Activated T-helper 2 cell treated with anti-CD3 and anti-CD28 coated beads, Interferon-gamma antibody, Interleukin-2, Interleukin-4, amounts not matched to agents 10 μg/mL and 5 μg/mL and 100 μg/mL, durations not matched to agents 14 hours and 24 hours and 36 hours (primary cell): ENCODE results near the gene CRYGA. TPM values are rescaled to one million over a fixed set of nuclear protein-coding genes. Genes with fewer than 3 reads are reported as not detected.
A peak's percentile ranks its signal among the peaks of the same experiment; 100 is the strongest.
"Not testable (repeated sequence)": the region's sequence is repeated elsewhere in the genome, so short reads cannot be mapped to it uniquely, and the experiment has no call there.

Experiments used
- DNase-seq: peaks from one replicate; pipeline ENCODE4 v3.0.0; 2021; ENCODE audit warnings: low spot score
- H3K27ac Mint-ChIP-seq: one replicate; pipeline ENCODE4 v1.8.0; 2021; ENCODE audit warnings: mixed read lengths
- H3K27me3 Mint-ChIP-seq: one replicate; pipeline ENCODE4 v1.8.0; 2021; ENCODE audit warnings: low read depth, mixed read lengths
- H3K36me3 Mint-ChIP-seq: one replicate; pipeline ENCODE4 v1.8.0; 2021; ENCODE audit warnings: low read depth, mixed read lengths
- H3K4me1 Mint-ChIP-seq: one replicate; pipeline ENCODE4 v1.8.0; 2021; ENCODE audit warnings: low read depth, mixed read lengths
- H3K4me3 Mint-ChIP-seq: one replicate; pipeline ENCODE4 v1.8.0; 2021; ENCODE audit warnings: low read depth, mild to moderate bottlenecking, moderate library complexity, mixed read lengths
- H3K9me3 Mint-ChIP-seq: one replicate; pipeline ENCODE4 v1.8.0; 2021; ENCODE audit warnings: mixed read lengths
- intact Hi-C: fragments of 100-400 bp; cut with micrococcal nuclease; formaldehyde crosslinking; loops from one replicate; pipeline ENCODE4 v1.15.1; 2023
- total RNA-seq: library from RNA; stranded (reverse); gene quantifications from 2 replicates; pipeline ENCODE4 v1.2.3, GENCODE V29; 2022

The CRYGA gene
- total RNA-seq, 1 donor from 2014 or later: not detected

DNA sequence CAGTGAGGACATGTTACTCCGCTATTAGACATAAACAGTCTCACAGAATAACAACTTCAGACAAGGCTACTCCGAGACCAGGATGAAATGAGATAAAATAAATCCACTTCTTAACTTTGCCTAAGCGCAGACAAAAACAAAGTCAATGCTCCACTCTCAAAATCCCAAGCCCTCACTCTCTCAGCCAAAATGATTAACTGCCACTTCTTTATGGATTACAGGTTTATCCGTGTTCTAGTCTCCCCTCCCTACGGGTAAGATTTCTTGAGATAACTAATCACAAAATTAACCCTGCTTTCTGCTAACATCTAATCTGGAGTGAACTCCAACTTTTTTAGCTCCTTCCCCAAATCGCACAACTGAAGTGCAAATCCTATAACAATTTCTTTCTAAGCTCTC, 32.7 kb downstream of the CRYGA start:
- intact Hi-C loops: no loop called here
- Mint-ChIP-seq H3K9me3 (no peaks in the 10 kb centered on the region), H3K4me1 (peaks cover 11% of the 10 kb centered on the region), H3K36me3 (no peaks in the 10 kb centered on the region), H3K4me3 (no peak overlapping the region), H3K27ac (no peak overlapping the region), H3K27me3 (peaks cover 24% of the 10 kb centered on the region)
- DNase-seq: no peak

DNA sequence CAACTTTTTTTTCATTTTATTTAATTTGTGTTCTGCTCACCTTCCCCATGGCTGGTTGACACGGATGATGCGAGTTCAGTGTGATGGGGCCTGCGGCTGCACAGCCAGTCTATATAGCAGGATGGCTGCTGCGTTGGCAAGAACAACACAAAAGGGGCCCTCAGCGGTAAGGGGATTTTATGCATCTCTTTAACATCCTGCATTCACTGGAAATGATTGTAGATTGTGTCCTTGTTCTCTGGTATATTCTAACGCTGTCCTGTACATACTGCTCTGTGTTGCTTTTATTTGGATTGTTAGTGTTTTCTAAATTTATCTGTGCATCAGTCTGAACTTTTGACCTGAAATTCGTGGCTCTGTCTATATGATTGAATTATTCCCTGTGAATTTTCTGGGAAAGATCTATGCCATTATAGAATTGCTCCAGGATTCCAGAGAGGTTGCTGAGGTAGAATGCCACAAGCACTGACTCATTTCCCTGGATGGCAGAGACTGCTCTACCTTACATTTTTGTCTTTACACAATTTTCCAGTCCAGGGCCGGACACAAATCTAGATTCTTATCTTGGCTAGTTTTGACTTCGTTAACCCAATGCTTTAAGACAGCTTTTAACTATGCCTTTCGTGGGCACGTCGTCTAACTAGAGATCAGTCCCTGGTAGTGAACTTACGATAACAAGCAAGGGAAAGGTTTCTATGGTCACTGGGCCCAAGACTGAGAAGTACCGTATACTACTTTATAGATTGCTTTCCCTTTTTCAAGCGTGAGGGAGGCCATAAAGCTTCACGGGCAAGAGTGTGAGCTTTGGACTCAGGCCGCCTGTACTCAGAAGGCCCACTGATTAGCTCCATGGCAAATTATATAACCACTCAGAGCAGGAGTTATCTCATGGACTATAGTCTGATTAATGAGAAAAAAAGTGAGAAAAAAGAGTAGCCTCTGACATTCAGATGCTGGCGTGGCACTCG, 33.4 kb downstream of the CRYGA start, which contains the start of gene CRYGC:
Gene CRYGC, minus strand, starts transcription at position 85 of the 968 bp plus-strand sequence. Its CDS starts 36 bp downstream, at position 49.
- intact Hi-C loops: no loop called here
- Mint-ChIP-seq H3K27ac (no peak within 1 kb of the TSS), H3K27me3 (peaks cover 30% of the 10 kb centered on the region), H3K36me3 (no peaks in the 10 kb centered on the region), H3K9me3 (no peaks in the 10 kb centered on the region), H3K4me1 (peaks cover 5% of the 10 kb centered on the region), H3K4me3 (no peak within 1 kb of the TSS)
- no peak for DNase-seq

DNA sequence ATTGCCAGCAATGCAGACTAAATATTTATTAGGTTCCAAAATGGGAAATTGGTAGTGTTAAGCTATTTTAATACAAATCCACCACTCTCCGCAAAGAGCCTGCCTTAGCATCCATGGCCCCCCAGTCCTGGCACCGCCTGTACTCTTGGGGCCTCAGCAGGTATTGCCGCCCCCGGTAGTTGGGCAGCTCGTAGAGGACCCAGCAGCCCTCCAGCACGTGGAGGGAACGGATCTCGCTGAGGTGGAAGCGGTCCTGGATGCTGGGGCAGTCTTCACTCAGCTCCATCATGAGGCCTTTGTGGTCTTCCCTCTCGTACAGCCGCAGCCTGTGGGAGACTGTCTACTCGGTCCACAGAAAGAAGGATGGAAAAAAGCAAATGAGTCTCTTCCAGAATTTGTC, 35.3 kb downstream of the CRYGA start:
- Mint-ChIP-seq H3K27me3 (peaks cover 43% of the 10 kb centered on the region), H3K4me3 (no peak overlapping the region), H3K9me3 (no peaks in the 10 kb centered on the region), H3K36me3 (no peaks in the 10 kb centered on the region), H3K4me1 (peaks cover 9% of the 10 kb centered on the region), H3K27ac (no peak overlapping the region)
- no peak for DNase-seq
- intact Hi-C loops: no loop called here

DNA sequence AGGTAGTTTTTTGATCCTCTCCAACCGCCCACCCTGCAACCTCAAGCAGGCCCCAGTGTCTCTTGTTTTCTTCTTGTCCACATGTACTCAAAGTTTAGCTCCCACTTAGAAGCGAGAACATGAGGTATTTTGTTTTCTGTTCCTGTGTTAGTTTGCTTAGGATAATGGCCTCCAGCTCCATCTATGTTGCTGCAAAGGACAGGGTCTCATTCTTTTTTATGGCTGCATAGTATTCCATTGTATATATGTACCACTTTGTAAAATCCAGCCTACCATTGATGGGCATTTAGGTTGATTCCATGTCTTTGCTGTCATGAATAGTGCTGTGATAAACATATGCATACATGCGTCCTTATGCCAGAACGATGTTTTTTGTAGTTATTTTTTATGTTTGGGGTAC, 36.3 kb downstream of the CRYGA start:
- Mint-ChIP-seq H3K36me3 (no peaks in the 10 kb centered on the region), H3K4me1 (peaks cover 8% of the 10 kb centered on the region), H3K27me3 (peaks cover 44% of the 10 kb centered on the region), H3K27ac (no peak overlapping the region), H3K4me3 (no peak overlapping the region), H3K9me3 (no peaks in the 10 kb centered on the region)
- no peak for DNase-seq
- intact Hi-C loops: no loop called here

DNA sequence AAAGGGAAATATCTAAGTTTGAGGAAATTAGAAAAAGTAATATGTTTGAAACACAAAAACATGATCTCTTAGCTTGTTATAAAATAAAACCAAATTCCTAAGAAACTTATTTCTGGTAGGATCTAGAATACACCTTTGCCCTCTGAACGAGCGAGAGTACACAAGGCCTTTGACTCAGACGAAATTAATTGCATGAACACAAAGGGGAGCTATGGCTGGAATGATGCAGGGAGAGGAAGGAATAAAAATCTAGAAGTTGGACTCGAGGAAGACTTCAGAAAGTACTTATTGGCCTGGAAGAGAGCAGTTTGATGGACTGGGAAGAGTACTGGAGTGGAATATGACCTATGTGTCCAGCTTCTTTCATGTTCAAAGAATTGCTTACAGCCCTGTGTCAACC, 38.1 kb downstream of the CRYGA start:
- no peaks in the 10 kb centered on the region for H3K36me3 Mint-ChIP-seq
- H3K9me3 Mint-ChIP-seq: no peaks in the 10 kb centered on the region
- peaks cover 8% of the 10 kb centered on the region for H3K4me1 Mint-ChIP-seq
- no peak overlapping the region for H3K4me3 Mint-ChIP-seq
- intact Hi-C loops: no loop called here
- no peak overlapping the region for H3K27ac Mint-ChIP-seq
- H3K27me3 Mint-ChIP-seq: peaks cover 43% of the 10 kb centered on the region
- DNase-seq: no peak

DNA sequence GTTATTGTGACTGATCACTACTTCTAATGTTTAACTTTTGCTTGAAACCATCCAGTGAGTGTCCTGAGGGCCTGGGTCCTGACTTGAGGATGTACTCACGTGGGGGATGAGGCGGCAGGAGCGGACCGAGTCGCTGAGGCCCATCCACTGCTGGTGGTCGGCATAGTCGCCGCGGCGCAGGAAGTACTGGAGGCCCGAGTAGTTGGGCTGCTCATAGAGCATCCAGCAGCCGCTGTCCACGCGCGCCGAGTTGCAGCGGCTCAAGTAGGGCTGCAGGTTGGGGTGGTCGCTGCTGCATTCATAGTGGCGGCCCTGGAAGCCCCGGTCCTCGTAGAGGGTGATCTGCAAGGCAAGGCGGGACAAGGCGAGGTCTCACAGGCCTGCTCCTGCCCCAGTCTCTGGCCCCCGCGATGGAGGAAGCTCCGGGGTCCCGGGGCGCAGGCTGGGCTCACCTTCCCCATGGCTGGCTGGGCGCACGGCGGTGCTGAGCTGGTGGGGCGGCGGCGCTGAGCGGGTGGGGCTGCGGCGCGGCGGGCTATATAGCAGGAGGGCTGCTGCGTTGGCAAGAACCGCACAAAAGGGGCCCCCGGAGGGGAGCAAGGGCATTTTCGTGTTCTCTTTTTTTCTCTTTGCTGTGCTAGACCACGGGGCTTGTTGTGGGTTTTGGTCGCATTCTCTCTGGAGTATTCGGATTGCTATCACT, 39.2 kb downstream of the CRYGA start, which contains the start of gene CRYGD:
Gene CRYGD, minus strand, starts transcription at position 512 of the 703 bp plus-strand sequence. Its CDS starts 51 bp downstream, at position 461.
- peaks cover 41% of the 10 kb centered on the region for H3K27me3 Mint-ChIP-seq
- H3K36me3 Mint-ChIP-seq, H3K4me1 Mint-ChIP-seq, intact Hi-C loops, DNase-seq, H3K27ac Mint-ChIP-seq, H3K9me3 Mint-ChIP-seq: not testable (repeated sequence)
- H3K4me3 Mint-ChIP-seq: peak within 1 kb of the TSS; percentile 38

DNA sequence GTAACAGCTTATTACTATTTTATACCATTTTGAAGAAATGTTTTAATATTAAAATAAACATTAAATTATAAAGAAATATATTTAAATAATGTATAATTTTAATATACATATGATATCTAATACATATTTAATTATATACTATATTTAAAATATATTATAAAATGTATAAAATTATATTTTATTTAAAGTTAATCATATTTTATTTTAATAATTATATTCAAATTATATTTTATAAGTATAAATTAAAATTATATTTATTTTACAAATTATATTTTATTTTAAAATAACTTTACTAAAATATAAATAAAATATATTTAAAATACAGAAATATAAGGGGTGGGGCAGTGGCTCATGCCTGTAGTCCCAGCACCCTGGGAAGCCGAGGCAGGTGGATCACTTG, 41.1 kb downstream of the CRYGA start:
- intact Hi-C loops: no loop called here
- H3K27me3 Mint-ChIP-seq: peaks cover 35% of the 10 kb centered on the region
- no peak for DNase-seq
- no peak overlapping the region for H3K27ac Mint-ChIP-seq
- H3K9me3 Mint-ChIP-seq: no peaks in the 10 kb centered on the region
- H3K4me1 Mint-ChIP-seq: peaks cover 8% of the 10 kb centered on the region
- H3K36me3 Mint-ChIP-seq: no peaks in the 10 kb centered on the region
- H3K4me3 Mint-ChIP-seq: no peak overlapping the region

DNA sequence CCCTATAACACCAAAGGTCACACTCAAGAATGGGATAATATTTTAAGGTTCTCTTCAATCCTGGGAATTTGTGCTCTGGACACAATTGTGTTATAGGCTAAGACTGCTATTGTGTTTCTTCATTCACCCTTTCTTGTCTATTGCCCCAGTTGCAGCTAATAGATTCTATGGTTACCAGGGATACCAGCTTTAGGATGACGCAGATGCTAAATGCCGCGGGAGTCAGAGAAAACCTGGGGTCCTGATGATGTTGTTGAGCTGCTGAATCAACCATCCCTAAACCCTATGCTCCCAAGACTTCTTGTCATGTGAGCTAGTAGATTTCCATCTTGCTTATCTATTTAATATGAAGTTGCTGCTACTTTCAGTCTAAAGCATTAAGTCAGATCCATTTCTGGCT, 44.5 kb downstream of the CRYGA start:
- no peak for DNase-seq
- intact Hi-C loops: no loop called here
- Mint-ChIP-seq H3K27ac (no peak overlapping the region), H3K9me3 (no peaks in the 10 kb centered on the region), H3K4me1 (peaks cover 3% of the 10 kb centered on the region), H3K27me3 (peaks cover 12% of the 10 kb centered on the region), H3K36me3 (no peaks in the 10 kb centered on the region), H3K4me3 (no peak overlapping the region)

DNA sequence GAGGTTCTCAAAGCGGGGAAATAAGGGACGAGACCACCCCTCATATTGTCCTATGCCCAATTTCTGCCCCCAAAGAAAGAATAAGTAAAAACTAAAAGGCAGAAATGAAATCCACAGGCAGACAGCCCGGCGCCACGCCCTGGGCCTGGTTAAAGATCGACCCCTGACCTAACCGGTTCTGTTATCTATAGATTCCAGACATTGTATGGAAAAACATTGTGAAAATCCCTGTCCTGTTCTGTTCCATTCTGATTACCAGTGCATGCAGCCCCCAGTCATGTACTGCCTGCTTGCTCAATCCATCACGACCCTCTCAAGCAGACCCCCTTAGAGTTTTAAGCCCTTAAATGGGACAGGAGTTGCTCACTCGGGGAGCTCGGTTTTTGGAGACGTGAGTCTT, 46.0 kb downstream of the CRYGA start:
- H3K27me3 Mint-ChIP-seq, intact Hi-C loops, H3K4me1 Mint-ChIP-seq, H3K9me3 Mint-ChIP-seq, H3K36me3 Mint-ChIP-seq, H3K27ac Mint-ChIP-seq, H3K4me3 Mint-ChIP-seq, DNase-seq: not testable (repeated sequence)

DNA sequence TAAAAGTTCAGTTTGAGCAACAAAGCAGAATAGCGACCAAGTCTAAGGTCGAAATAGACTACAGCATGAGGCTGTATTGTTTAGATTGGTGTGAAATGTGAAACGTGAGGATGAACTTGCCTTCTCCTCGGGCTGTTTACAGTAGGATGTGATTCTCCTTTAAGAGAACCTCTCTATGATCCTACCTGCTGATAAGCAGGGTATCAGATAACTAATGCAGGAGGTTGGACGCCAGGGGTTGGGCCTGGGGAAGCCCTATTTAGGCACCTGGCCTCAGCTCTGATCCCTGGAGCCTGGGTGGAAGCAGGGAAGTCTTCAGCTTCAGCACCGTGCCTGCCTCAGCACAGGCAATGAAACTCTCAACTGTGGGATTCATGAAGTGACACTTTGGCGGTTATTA, 50.4 kb downstream of the CRYGA start:
- Mint-ChIP-seq H3K27me3 (no peaks in the 10 kb centered on the region), H3K9me3 (no peaks in the 10 kb centered on the region), H3K4me1 (no peaks in the 10 kb centered on the region), H3K27ac (no peak overlapping the region), H3K36me3 (no peaks in the 10 kb centered on the region), H3K4me3 (no peak overlapping the region)
- intact Hi-C loops: no loop called here
- no peak for DNase-seq

DNA sequence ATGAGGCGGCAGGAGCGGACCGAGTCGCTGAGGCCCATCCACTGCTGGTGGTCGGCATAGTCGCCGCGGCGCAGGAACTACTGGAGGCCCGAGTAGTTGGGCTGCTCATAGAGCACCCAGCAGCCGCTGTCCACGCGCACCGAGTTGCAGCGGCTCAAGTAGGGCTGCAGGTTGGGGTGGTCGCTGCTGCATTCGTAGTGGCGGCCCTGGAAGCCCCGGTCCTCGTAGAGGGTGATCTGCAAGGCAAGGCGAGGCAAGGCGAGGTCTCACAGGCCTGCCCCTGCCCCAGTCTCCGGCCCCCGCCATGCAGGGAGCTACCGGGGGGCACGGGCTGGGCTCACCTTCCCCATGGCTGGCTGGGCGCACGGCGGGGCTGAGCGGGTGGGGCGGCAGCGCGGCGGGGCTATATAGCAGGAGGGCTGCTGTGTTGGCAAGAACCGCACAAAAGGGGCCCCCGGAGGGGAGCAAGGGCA, 51.1 kb downstream of the CRYGA start:
- H3K27ac Mint-ChIP-seq, H3K36me3 Mint-ChIP-seq, H3K27me3 Mint-ChIP-seq, DNase-seq, H3K9me3 Mint-ChIP-seq, H3K4me1 Mint-ChIP-seq, H3K4me3 Mint-ChIP-seq, intact Hi-C loops: not testable (repeated sequence)
